IMR-90 (cell line): ENCODE results near the gene UTP14C. TPM values are rescaled to one million over a fixed set of nuclear protein-coding genes. Genes with fewer than 3 reads are reported as not detected.

ENCODE experiments used
- ATAC-seq: fragments of 200-7000 bp; cut with Tn5 transposase; 2 replicates; pipeline ENCODE4 v1.9.1; 2020; ENCODE audit warnings: low read depth, mild to moderate bottlenecking, moderate library complexity
- BruUV-seq: library from RNA; stranded (reverse); fragments of 400-500 nt; replicated peaks from 2 replicates; lab custom pipeline; 2021; lab: Mats Ljungman, UMichigan
- CTCF ChIA-PET: fragments of 300-600 bp; formaldehyde crosslinking; extraction: SDS; loops from one replicate; lab custom pipeline; 2021; ENCODE audit warnings: antibody characterized with exemption; lab: Yijun Ruan, JAX
- POLR2A ChIA-PET: fragments of 300-600 bp; sonication (Branson Sonifier 250); formaldehyde crosslinking; loops from one replicate; lab custom pipeline; 2022; ENCODE audit warnings: antibody characterized with exemption; ENCODE audit not compliant: unreplicated experiment; lab: Charles Lee
- DNase-seq: peaks from one replicate; pipeline ENCODE4 v3.0.0; 2013
- H2AFZ ChIP-seq: replicated peaks from 2 replicates; pipeline ENCODE3; 2013; ENCODE audit warnings: low read length, mild to moderate bottlenecking; ENCODE audit not compliant: poor library complexity
- H2AK5ac ChIP-seq: 2 replicates; pipeline ENCODE4 v1.6.1; 2013; ENCODE audit warnings: low read depth, low read length, inconsistent platforms
- H2AK9ac ChIP-seq: replicated peaks from 2 replicates; pipeline ENCODE3; 2013; ENCODE audit warnings: mild to moderate bottlenecking, low read depth, low read length, moderate library complexity; ENCODE audit not compliant: poor library complexity
- H2BK120ac ChIP-seq: 2 replicates; pipeline ENCODE4 v1.6.1; 2013; ENCODE audit warnings: low read depth, low read length, inconsistent platforms
- H2BK15ac ChIP-seq: 3 replicates; pipeline ENCODE4 v1.6.1; 2013; ENCODE audit warnings: low read depth, low read length, inconsistent platforms
- H2BK20ac ChIP-seq: 2 replicates; pipeline ENCODE4 v1.6.1; 2013; ENCODE audit warnings: low read depth, mild to moderate bottlenecking, inconsistent platforms, low read length, moderate library complexity
- H2BK5ac ChIP-seq: 2 replicates; pipeline ENCODE4 v1.6.1; 2013; ENCODE audit warnings: mild to moderate bottlenecking, low read depth, low read length, inconsistent platforms; ENCODE audit not compliant: poor library complexity, severe bottlenecking
- H3K14ac ChIP-seq: replicated peaks from 2 replicates; pipeline ENCODE4 v1.6.1; 2013; ENCODE audit warnings: low read depth, low read length, inconsistent platforms
- H3K18ac ChIP-seq: 2 replicates; pipeline ENCODE4 v1.6.1; 2013; ENCODE audit warnings: low read depth, low read length, control low read depth
- H3K23ac ChIP-seq: 2 replicates; pipeline ENCODE4 v1.6.1; 2013; ENCODE audit warnings: low read depth, low read length, inconsistent platforms
- H3K27ac ChIP-seq: 2 replicates; pipeline ENCODE4 v1.5.1; 2013; ENCODE audit warnings: mild to moderate bottlenecking, control low read depth, low read length; ENCODE audit not compliant: insufficient read depth
- H3K27me3 ChIP-seq: 2 replicates; pipeline ENCODE4 v1.6.1; 2013; ENCODE audit warnings: low read length; ENCODE audit not compliant: control insufficient read depth, insufficient read depth
- H3K36me3 ChIP-seq: 2 replicates; pipeline ENCODE4 v1.6.1; 2013; ENCODE audit warnings: low read length, mixed read lengths; ENCODE audit not compliant: control insufficient read depth, insufficient read depth
- H3K4ac ChIP-seq: 2 replicates; pipeline ENCODE4 v1.6.1; 2013; ENCODE audit warnings: low read depth, low read length, inconsistent platforms
- H3K4me1 ChIP-seq: 2 replicates; pipeline ENCODE4 v1.6.1; 2013; ENCODE audit warnings: low read length, mixed read lengths; ENCODE audit not compliant: control insufficient read depth, insufficient read depth
- H3K4me2 ChIP-seq: 2 replicates; pipeline ENCODE4 v1.6.1; 2013; ENCODE audit warnings: low read depth, mild to moderate bottlenecking, control low read depth, low read length, moderate library complexity
- H3K4me3 ChIP-seq: 2 replicates; pipeline ENCODE4 v1.5.1; 2013; ENCODE audit warnings: low read depth, mild to moderate bottlenecking, control low read depth, low read length, moderate library complexity; ENCODE audit not compliant: insufficient read depth
- H3K56ac ChIP-seq: 2 replicates; pipeline ENCODE4 v1.6.1; 2013; ENCODE audit warnings: low read length, inconsistent platforms; ENCODE audit not compliant: insufficient read depth; ENCODE audit errors: extremely low read depth
- H3K79me1 ChIP-seq, 2 experiments: 2 replicates each; pipeline ENCODE4 v1.6.1; 2013; ENCODE audit warnings: low read length in 2 of 2, inconsistent platforms in 1 of 2, low read depth in 1 of 2
- H3K9ac ChIP-seq: 2 replicates; pipeline ENCODE4 v1.6.1; 2013; ENCODE audit warnings: low read depth, low read length, control low read depth
- H3K9me1 ChIP-seq: 2 replicates; pipeline ENCODE4 v1.6.1; 2013; ENCODE audit warnings: low read length, inconsistent platforms; ENCODE audit not compliant: insufficient read depth
- H3K9me3 ChIP-seq: 2 replicates; pipeline ENCODE4 v1.6.1; 2013; ENCODE audit warnings: low read length; ENCODE audit not compliant: control insufficient read depth, insufficient read depth
- H4K20me1 ChIP-seq: 2 replicates; pipeline ENCODE4 v1.6.1; 2013; ENCODE audit warnings: low read length, inconsistent platforms; ENCODE audit not compliant: insufficient read depth
- H4K5ac ChIP-seq: 2 replicates; pipeline ENCODE4 v1.6.1; 2013; ENCODE audit warnings: mild to moderate bottlenecking, low read depth, low read length, control low read depth
- H4K8ac ChIP-seq, 2 experiments: 2 replicates each; pipeline ENCODE4 v1.6.1; 2013; ENCODE audit warnings: low read depth in 2 of 2, low read length in 2 of 2, control low read depth in 1 of 2, inconsistent platforms in 1 of 2
- H4K91ac ChIP-seq: 2 replicates; pipeline ENCODE4 v1.6.1; 2013; ENCODE audit warnings: low read depth, low read length, inconsistent platforms; ENCODE audit not compliant: insufficient read depth
- CEBPB ChIP-seq: IDR thresholded peaks from 2 replicates; pipeline ENCODE4 v1.6.1; 2012; ENCODE audit warnings: low read depth, low read length, improper control_type of control experiment
- MAFK ChIP-seq: IDR thresholded peaks from 2 replicates; pipeline ENCODE4 v1.6.1; 2012; ENCODE audit warnings: low read depth, low read length, improper control_type of control experiment
- NFE2L2 ChIP-seq: fragments of 150-350 bp; IDR thresholded peaks from 2 replicates; pipeline ENCODE4 v1.6.1; 2016; ENCODE audit warnings: low read depth, mild to moderate bottlenecking, low read length
- POLR2A ChIP-seq: IDR thresholded peaks from 2 replicates; pipeline ENCODE4 v1.6.1; 2012; ENCODE audit warnings: mild to moderate bottlenecking, low read depth, low read length
- WGBS, 2 experiments: methylation state at CpG; one replicate each; pipeline versions ENCODE4 v1.1.5 to v1.1.7; 2013; ENCODE audit warnings: missing lambda C conversion rate in 2 of 2; ENCODE audit not compliant: insufficient read length in 1 of 2; ENCODE audit errors: extremely low coverage in 2 of 2; 5-methylcytosine and 5-hydroxymethylcytosine counted together
- dilution Hi-C: fragments of 300-500 bp; cut with HindIII; formaldehyde crosslinking; loops from one replicate; pipeline ENCODE4 v1.14.3; 2018; ENCODE audit warnings: low sequenced_read_pairs; ENCODE audit not compliant: unreplicated experiment
- in situ Hi-C: fragments of 300-500 bp; cut with MboI; formaldehyde crosslinking; loops from 3 replicates; pipeline ENCODE4 v1.14.3; 2019; ENCODE audit warnings: low sequenced_read_pairs, inconsistent platforms, mixed read lengths
- intact Hi-C: fragments of 100-400 bp; cut with micrococcal nuclease; formaldehyde crosslinking; loops from 2 replicates; pipeline ENCODE4 v1.10.0; 2022
- polyA plus RNA-seq, 3 experiments: library from polyadenylated mRNA; depleted of rRNA; stranded (reverse); fragments of >200 nt; gene quantifications; 2 replicates each; pipeline ENCODE4 v1.2.3, GENCODE V29; 2012; ENCODE audit warnings: low replicate concordance in 1 of 3
- total RNA-seq: library from RNA; depleted of rRNA; stranded (reverse); fragments of >200 nt; gene quantifications from 2 replicates; pipeline ENCODE4 v1.2.3, GENCODE V29; 2012

The UTP14C gene
- total and polyA plus RNA-seq, 2 of the 4 experiments (the other 2 are of a cell fraction): 8.2 to 12.5 TPM

- 89% methylated on average over 1 of the region's 1 CpG; no CpG with 5 or more reads in 1 of the 2 experiments for WGBS, 2 experiments
- no peak overlapping the region for H3K4ac ChIP-seq
- DNase-seq: no peak
Measured at GRCh38 chr13:52036037-52036436, 11.5 kb downstream of the UTP14C start.

More at GRCh38 chr13:52036037-52036436, 11.5 kb downstream of the UTP14C start:
- TF ChIP-seq MAFK: no peak
- no peak for TF ChIP-seq POLR2A
- no peak for TF ChIP-seq NFE2L2
- no peak for TF ChIP-seq CEBPB
- H3K23ac ChIP-seq: no peak overlapping the region
- H3K36me3 ChIP-seq: no peaks in the 10 kb centered on the region
- dilution Hi-C loops (no loop called here), intact Hi-C loops (no loop called here), in situ Hi-C loops (no loop called here)
- no peak overlapping the region for H3K27ac ChIP-seq
- H3K18ac ChIP-seq: no peak overlapping the region
- H3K4me1 ChIP-seq: no peaks in the 10 kb centered on the region
- H2AK9ac ChIP-seq: no peak overlapping the region
- no peak overlapping the region for H3K14ac ChIP-seq
- no peak overlapping the region for H2BK15ac ChIP-seq
- H2BK5ac ChIP-seq: no peak overlapping the region
- no peaks in the 10 kb centered on the region for H3K27me3 ChIP-seq
- H4K20me1 ChIP-seq: no peaks in the 10 kb centered on the region; the same call in 1 of the 2 replicates
- H2BK20ac ChIP-seq: no peak overlapping the region
- no peak overlapping the region for H3K56ac ChIP-seq
- no peaks in the 10 kb centered on the region for H3K9me1 ChIP-seq
- no TSS peak for BruUV-seq
- H3K79me1 ChIP-seq: peaks cover 5 to 7% of the 10 kb centered on the region in 2 experiments; a peak in 1 of 4 replicates
- ChIA-PET POLR2A (no interaction called here), CTCF (no interaction called here)
- no peak overlapping the region for H3K9ac ChIP-seq
- H2AK5ac ChIP-seq: no peak overlapping the region
- no peak overlapping the region for H4K8ac ChIP-seq
- no peak overlapping the region for H4K91ac ChIP-seq
- H4K5ac ChIP-seq: no peak overlapping the region
- no peak overlapping the region for H3K4me3 ChIP-seq
- ATAC-seq: no peak
- H2BK120ac ChIP-seq: no peak overlapping the region
- H3K9me3 ChIP-seq: no peaks in the 10 kb centered on the region
- no peak overlapping the region for H2AFZ ChIP-seq
- no peak overlapping the region for H3K4me2 ChIP-seq
